Thyroid gland (tissue), 4 donors: ENCODE data around the gene ATRIP. TPM values are rescaled to one million over a fixed set of nuclear protein-coding genes. Genes with fewer than 3 reads are reported as not detected.
"Not testable (repeated sequence)": the region's sequence is repeated elsewhere in the genome, so short reads cannot be mapped to it uniquely, and the experiment has no call there.

ENCODE experiments used
- DNase-seq, 2 donors: peaks; one replicate each; pipeline ENCODE4 v3.0.0-alpha.2; 2019
- H3K27ac ChIP-seq, 3 donors: fragments of 200-600 bp; sonication (generic); 1 replicate in 2 of 3; 2 replicates in 1 of 3; pipeline ENCODE4 v1.5.1; 2016 to 2019; ENCODE audit warnings: mild to moderate bottlenecking in 1 of 3, moderate library complexity in 1 of 3
- H3K27me3 ChIP-seq: fragments of 200-600 bp; sonication (generic); one replicate; pipeline ENCODE4 v1.5.1; 2019
- H3K36me3 ChIP-seq, 2 donors: fragments of 200-600 bp; sonication (generic); one replicate each; pipeline ENCODE4 v1.5.1; 2016 to 2019
- H3K4me1 ChIP-seq, 2 donors: fragments of 200-600 bp; sonication (generic); one replicate each; pipeline ENCODE4 v1.5.1; 2017 to 2019
- H3K4me3 ChIP-seq, 3 donors: fragments of 200-600 bp; sonication (generic); replicated peaks in 1 of 3; 1 replicate in 2 of 3; 2 replicates in 1 of 3; pipeline ENCODE4 v1.5.1; 2016; ENCODE audit warnings: mild to moderate bottlenecking in 1 of 3
- H3K9me3 ChIP-seq: fragments of 200-600 bp; sonication (generic); one replicate; pipeline ENCODE4 v1.5.1; 2017
- POLR2A ChIP-seq, 2 donors: fragments of 450-650 bp; IDR thresholded peaks; one replicate each; pipeline ENCODE4 v1.6.1; 2017; ENCODE audit warnings: antibody characterized with exemption in 2 of 2, mild to moderate bottlenecking in 2 of 2, moderate library complexity in 1 of 2
- WGBS, 2 donors: methylation state at CpG; one replicate each; pipeline ENCODE4 v1.1.5; 2017; 5-methylcytosine and 5-hydroxymethylcytosine counted together
- intact Hi-C: fragments of 100-400 bp; cut with DNase I; formaldehyde crosslinking; loops from one replicate; pipeline ENCODE4 v1.15.1; 2023
- total RNA-seq, 4 donors: library from RNA; depleted of rRNA; stranded (reverse); fragments of >200 nt; gene quantifications; one replicate each; pipeline ENCODE4 v1.2.3, GENCODE V29; 2016
- TF ChIP-seq, protein P1 (sequence below), 6 experiments: fragments of 200-600 bp in 3 of 6; fragments of 450-650 bp in 3 of 6; sonication (generic) in 3 of 6; IDR thresholded peaks; one replicate each; pipeline ENCODE4 v1.5.1; 2016 to 2019; ENCODE audit warnings: antibody characterized with exemption in 6 of 6, mild to moderate bottlenecking in 2 of 6, inconsistent platforms in 1 of 6, moderate library complexity in 1 of 6

The ATRIP gene
- total RNA-seq, 4 donors from 2014 or later = 8.4 to 13.9 (median 11.0) TPM

DNA sequence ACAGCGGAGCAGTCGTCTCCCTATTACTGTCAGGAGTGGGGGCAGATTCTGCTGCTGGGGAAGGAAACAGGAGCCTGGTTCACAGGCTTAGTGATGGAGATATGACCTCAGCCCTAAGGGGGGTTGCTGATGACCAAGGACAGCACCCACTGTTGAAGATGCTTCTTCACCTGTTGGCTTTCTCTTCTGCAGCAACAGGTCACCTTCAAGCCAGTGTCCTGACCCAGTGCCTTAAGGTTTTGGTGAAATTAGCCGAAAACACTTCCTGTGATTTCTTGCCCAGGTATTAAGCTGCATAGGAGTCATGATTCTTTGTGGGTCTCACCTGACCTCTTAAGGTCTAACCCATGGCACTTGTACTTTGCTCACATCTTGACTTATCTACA, 14.0 kb downstream of the ATRIP start:
- 93 to 100% methylated on average over 1 to 2 of the region's 3 CpGs for WGBS, 2 donors
- Histone ChIP-seq H3K27ac (no peak overlapping the region), H3K9me3 (no peaks in the 10 kb centered on the region), H3K4me1 (peaks cover 6 to 8% of the 10 kb centered on the region in 2 donors), H3K36me3 (peaks cover 31 to 38% of the 10 kb centered on the region in 2 donors), H3K27me3 (no peaks in the 10 kb centered on the region), H3K4me3 (no peak overlapping the region)
- TF ChIP-seq, protein P1, sequence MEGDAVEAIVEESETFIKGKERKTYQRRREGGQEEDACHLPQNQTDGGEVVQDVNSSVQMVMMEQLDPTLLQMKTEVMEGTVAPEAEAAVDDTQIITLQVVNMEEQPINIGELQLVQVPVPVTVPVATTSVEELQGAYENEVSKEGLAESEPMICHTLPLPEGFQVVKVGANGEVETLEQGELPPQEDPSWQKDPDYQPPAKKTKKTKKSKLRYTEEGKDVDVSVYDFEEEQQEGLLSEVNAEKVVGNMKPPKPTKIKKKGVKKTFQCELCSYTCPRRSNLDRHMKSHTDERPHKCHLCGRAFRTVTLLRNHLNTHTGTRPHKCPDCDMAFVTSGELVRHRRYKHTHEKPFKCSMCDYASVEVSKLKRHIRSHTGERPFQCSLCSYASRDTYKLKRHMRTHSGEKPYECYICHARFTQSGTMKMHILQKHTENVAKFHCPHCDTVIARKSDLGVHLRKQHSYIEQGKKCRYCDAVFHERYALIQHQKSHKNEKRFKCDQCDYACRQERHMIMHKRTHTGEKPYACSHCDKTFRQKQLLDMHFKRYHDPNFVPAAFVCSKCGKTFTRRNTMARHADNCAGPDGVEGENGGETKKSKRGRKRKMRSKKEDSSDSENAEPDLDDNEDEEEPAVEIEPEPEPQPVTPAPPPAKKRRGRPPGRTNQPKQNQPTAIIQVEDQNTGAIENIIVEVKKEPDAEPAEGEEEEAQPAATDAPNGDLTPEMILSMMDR (IDR thresholded peaks at IDR 0.05) = no peak
- no peak for TF ChIP-seq POLR2A (IDR thresholded peaks at IDR 0.05)
- intact Hi-C loops = loop anchor here (5.0 kb wide), 1 partner anchor 87 kb away; no protein-coding TSS in a partner anchor
- no peak for DNase-seq

DNA sequence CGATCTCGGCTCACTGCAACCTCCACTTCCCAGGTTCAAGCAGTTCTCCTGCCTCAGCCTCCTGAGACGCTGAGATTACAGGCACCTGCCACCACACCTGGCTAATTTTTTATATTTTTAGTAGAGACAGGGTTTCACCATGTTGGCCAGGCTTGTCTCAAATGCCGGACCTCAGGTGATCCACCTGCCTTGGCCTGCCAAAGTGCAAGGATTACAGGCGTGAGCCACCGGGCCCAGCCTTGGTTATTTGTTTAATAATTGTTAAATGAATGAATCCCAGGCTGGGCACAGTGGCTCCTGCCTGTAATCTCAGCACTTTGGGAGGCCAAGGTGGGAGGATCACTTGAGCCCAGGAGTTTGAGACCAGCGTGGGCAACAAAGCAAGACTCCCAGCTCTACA, 15.2 kb downstream of the ATRIP start:
- not testable (repeated sequence) for H3K9me3 ChIP-seq, DNase-seq, H3K27ac ChIP-seq, H3K27me3 ChIP-seq, H3K4me3 ChIP-seq
- Histone ChIP-seq H3K36me3 (peaks cover 31 to 38% of the 10 kb centered on the region in 2 donors), H3K4me1 (peaks cover 17 to 20% of the 10 kb centered on the region in 2 donors)
- whole genome bisulfite sequencing, 2 donors = 94 to 98% methylated on average over 7 of the region's 7 CpGs
- intact Hi-C loops = loop anchor here (5.0 kb wide), 1 partner anchor 86 kb away; no protein-coding TSS in a partner anchor

DNA sequence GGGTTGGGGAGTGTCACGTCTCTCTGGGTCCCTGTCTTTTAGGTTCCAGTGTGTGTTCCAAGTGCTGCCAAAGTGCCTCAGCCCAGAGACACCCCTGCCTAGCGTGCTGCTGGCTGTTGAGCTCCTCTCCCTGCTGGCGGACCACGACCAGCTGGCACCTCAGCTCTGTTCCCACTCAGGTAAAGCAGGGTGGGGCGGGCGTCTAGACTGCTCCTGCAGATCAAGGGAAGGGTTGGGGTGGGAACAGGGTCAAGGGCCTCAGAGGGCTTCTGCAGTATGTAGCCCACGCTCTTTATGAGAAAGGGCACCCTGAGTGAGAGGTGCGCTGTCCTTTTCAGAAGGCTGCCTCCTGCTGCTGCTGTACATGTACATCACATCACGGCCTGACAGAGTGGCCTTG, 17.2 kb downstream of the ATRIP start:
- no peak overlapping the region for H3K4me3 ChIP-seq
- no peaks in the 10 kb centered on the region for H3K27me3 ChIP-seq
- TF ChIP-seq POLR2A (IDR thresholded peaks at IDR 0.05) = no peak
- TF ChIP-seq, protein P1 (IDR thresholded peaks at IDR 0.05) = no peak
- intact Hi-C loops = loop anchor here (5.0 kb wide), 1 partner anchor 84 kb away; no protein-coding TSS in a partner anchor
- no peak overlapping the region for H3K27ac ChIP-seq
- peaks cover 20 to 38% of the 10 kb centered on the region in 2 donors for H3K4me1 ChIP-seq
- DNase-seq = no peak
- no peaks in the 10 kb centered on the region for H3K9me3 ChIP-seq
- 78 to 91% methylated on average over 4 to 9 of the region's 9 CpGs for WGBS, 2 donors
- peaks cover 29 to 31% of the 10 kb centered on the region in 2 donors for H3K36me3 ChIP-seq

DNA sequence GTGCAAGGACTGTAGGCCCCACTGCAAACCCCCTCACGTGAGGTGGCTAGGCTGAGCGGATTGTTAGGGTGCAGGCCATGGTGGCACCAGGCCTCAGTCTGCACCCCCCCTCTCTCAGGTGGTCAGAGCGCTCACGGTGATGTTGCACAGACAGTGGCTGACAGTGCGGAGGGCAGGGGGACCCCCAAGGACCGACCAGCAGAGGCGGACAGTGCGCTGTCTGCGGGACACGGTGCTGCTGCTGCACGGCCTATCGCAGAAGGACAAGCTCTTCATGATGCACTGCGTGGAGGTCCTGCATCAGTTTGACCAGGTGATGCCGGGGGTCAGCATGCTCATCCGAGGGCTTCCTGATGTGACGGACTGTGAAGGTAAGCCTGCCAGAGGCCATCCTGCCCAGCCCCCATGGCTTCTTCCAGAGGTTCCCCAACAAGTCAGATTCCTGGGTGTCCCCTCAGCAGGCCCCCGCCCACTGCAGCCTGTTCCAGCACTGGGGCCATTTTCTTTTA, 18.2 kb downstream of the ATRIP start:
- DNase-seq = no peak
- intact Hi-C loops = loop anchor here (5.0 kb wide), 2 partner anchors 38 to 83 kb away; partner anchors contain the start of gene SHISA5
- H3K4me3 ChIP-seq = no peak overlapping the region
- TF ChIP-seq, protein P1 (IDR thresholded peaks at IDR 0.05) = no peak
- TF ChIP-seq POLR2A (IDR thresholded peaks at IDR 0.05) = no peak
- WGBS, 2 donors = 90 to 94% methylated on average over 14 to 17 of the region's 17 CpGs
- peaks cover 20 to 42% of the 10 kb centered on the region in 2 donors for H3K4me1 ChIP-seq
- H3K27me3 ChIP-seq = no peaks in the 10 kb centered on the region
- H3K27ac ChIP-seq = peak overlapping the region; percentile 99 to 100 (median 100)
- H3K9me3 ChIP-seq = no peaks in the 10 kb centered on the region
- H3K36me3 ChIP-seq = peaks cover 27 to 29% of the 10 kb centered on the region in 2 donors

DNA sequence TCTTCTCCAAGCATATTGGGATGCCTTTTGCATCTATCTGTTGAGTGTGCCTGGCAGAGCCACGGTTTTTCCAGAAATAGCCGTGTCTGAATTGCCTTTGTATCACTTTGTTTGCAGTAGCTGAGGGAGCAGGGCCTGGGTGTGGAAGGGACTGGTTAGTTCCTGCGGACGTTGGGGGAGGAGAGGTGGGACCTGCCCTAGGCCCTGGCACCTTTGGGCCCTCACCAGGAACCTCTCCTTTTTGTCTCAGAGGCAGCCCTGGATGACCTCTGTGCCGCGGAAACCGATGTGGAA, 18.6 kb downstream of the ATRIP start:
- WGBS, 2 donors = 21 to 24% methylated on average over 5 to 7 of the region's 7 CpGs
- Histone ChIP-seq H3K4me3 (no peak overlapping the region), H3K4me1 (peaks cover 20 to 46% of the 10 kb centered on the region in 2 donors), H3K27me3 (no peaks in the 10 kb centered on the region), H3K9me3 (no peaks in the 10 kb centered on the region), H3K36me3 (peaks cover 23 to 27% of the 10 kb centered on the region in 2 donors), H3K27ac (peak overlapping the region; percentile 99 to 100 (median 100))
- DNase-seq = no peak
- TF ChIP-seq, protein P1 (IDR thresholded peaks at IDR 0.05) = no peak
- no peak for TF ChIP-seq POLR2A (IDR thresholded peaks at IDR 0.05)
- intact Hi-C loops = loop anchor here (5.0 kb wide), 1 partner anchor 37 kb away; the partner anchor contains the start of gene SHISA5
